Measurements from ENCODE around the gene SLC44A3.

GRCh38 chr1:94792473-94793295, 27.5 kb upstream of the SLC44A3 start:
- TF ChIP-seq CTCF (IDR thresholded peaks at IDR 0.05) (no peak), ZFX (IDR thresholded peaks at IDR 0.05; ENCODE audit: borderline replicate concordance) (no peak)
